OCI-LY7 (cell line): ENCODE results near the gene RAB8A. TPM values are rescaled to one million over a fixed set of nuclear protein-coding genes. Genes with fewer than 3 reads are reported as not detected.
A peak's percentile ranks its signal among the peaks of the same experiment; 100 is the strongest.

Experiments used
- Bru-seq: library from RNA; stranded (reverse); fragments of 400-500 nt; gene quantifications from one replicate; lab custom pipeline; 2021; lab: Mats Ljungman, UMichigan
- BruChase-seq, 2 experiments: library from RNA; stranded (reverse); fragments of 400-500 nt; gene quantifications; one replicate each; lab custom pipeline; 2021; lab: Mats Ljungman, UMichigan
- BruUV-seq: library from RNA; stranded (reverse); fragments of 400-500 nt; replicated peaks from 2 replicates; lab custom pipeline; 2021; lab: Mats Ljungman, UMichigan
- CTCF ChIA-PET: fragments of 300-600 bp; sonication (Branson Sonifier 250); formaldehyde crosslinking; loops from one replicate; lab custom pipeline; 2022; ENCODE audit warnings: antibody characterized with exemption; ENCODE audit not compliant: unreplicated experiment; lab: Charles Lee
- POLR2A ChIA-PET: fragments of 300-600 bp; sonication (Branson Sonifier 250); formaldehyde crosslinking; loops from one replicate; lab custom pipeline; 2022; ENCODE audit warnings: antibody characterized with exemption; lab: Charles Lee
- DNase-seq: peaks from one replicate; pipeline ENCODE4 v3.0.0-alpha.2; 2015; ENCODE audit warnings: low spot score
- H2AFZ ChIP-seq: fragments of 200-600 bp; sonication (generic), shearing (Covaris generic); 2 replicates; pipeline ENCODE4 v1.6.1; 2014; ENCODE audit warnings: mild to moderate bottlenecking, antibody characterized with exemption, low read length, moderate library complexity
- H3K27ac ChIP-seq: fragments of 200-600 bp; sonication (generic); 2 replicates; pipeline ENCODE4 v1.5.1; 2014; ENCODE audit warnings: mixed run types, low read depth, mild to moderate bottlenecking, moderate library complexity, low read length, inconsistent platforms; ENCODE audit not compliant: poor library complexity, severe bottlenecking
- H3K36me3 ChIP-seq: fragments of 200-600 bp; sonication (generic); 2 replicates; pipeline ENCODE4 v1.6.1; 2014; ENCODE audit warnings: mild to moderate bottlenecking, antibody characterized with exemption, low read length, moderate library complexity, mixed read lengths; ENCODE audit not compliant: insufficient read depth
- H3K4me1 ChIP-seq: fragments of 200-600 bp; sonication (generic); 2 replicates; pipeline ENCODE4 v1.5.1; 2014; ENCODE audit warnings: mild to moderate bottlenecking, low read length; ENCODE audit not compliant: insufficient read depth, poor library complexity, severe bottlenecking
- H3K4me2 ChIP-seq: fragments of 200-600 bp; sonication (generic); 2 replicates; pipeline ENCODE4 v1.6.1; 2014; ENCODE audit warnings: mild to moderate bottlenecking, low read length
- H3K4me3 ChIP-seq: fragments of 200-600 bp; sonication (generic); 2 replicates; pipeline ENCODE4 v1.5.1; 2014; ENCODE audit warnings: mild to moderate bottlenecking, low read depth, low read length; ENCODE audit not compliant: poor library complexity, severe bottlenecking
- H3K79me2 ChIP-seq: fragments of 200-600 bp; sonication (generic); 2 replicates; pipeline ENCODE4 v1.6.1; 2016; ENCODE audit warnings: low read depth, mild to moderate bottlenecking, low read length, moderate library complexity, mixed read lengths; ENCODE audit not compliant: insufficient read depth
- H3K9me2 ChIP-seq: fragments of 200-600 bp; sonication (generic); 2 replicates; pipeline ENCODE4 v1.6.1; 2016; ENCODE audit warnings: mild to moderate bottlenecking, low read length, mixed read lengths; ENCODE audit not compliant: insufficient read depth
- H3K9me3 ChIP-seq: fragments of 200-600 bp; sonication (generic); 2 replicates; pipeline ENCODE4 v1.6.1; 2014; ENCODE audit warnings: mild to moderate bottlenecking, mixed run types, low read length, mixed read lengths
- H4K20me1 ChIP-seq: fragments of 200-600 bp; sonication (generic); 2 replicates; pipeline ENCODE4 v1.6.1; 2014; ENCODE audit warnings: mild to moderate bottlenecking, antibody characterized with exemption, low read length, moderate library complexity, mixed read lengths; ENCODE audit not compliant: insufficient read depth
- CTCF ChIP-seq: fragments of 200-600 bp; sonication (generic); conservative IDR thresholded peaks from 2 replicates; pipeline ENCODE4 v1.5.1; 2014; ENCODE audit warnings: mild to moderate bottlenecking, antibody characterized with exemption, low read length, moderate library complexity, mixed read lengths
- EZH2phosphoT487 ChIP-seq: fragments of 200-600 bp; sonication (generic); IDR thresholded peaks from 2 replicates; pipeline ENCODE4 v1.6.1; 2018; ENCODE audit warnings: low read depth, borderline replicate concordance, mild to moderate bottlenecking, mixed run types, antibody characterized with exemption, low read length, moderate library complexity, mixed read lengths
- intact Hi-C: fragments of 100-400 bp; cut with micrococcal nuclease; formaldehyde crosslinking; loops from one replicate; pipeline ENCODE4 v1.10.0; 2022; ENCODE audit not compliant: unreplicated experiment
- long read RNA-seq: library from polyadenylated mRNA; stranded (forward); transcript quantifications from one replicate; pipeline ENCODE4 v2.0.0, GENCODE V29; 2022
- total RNA-seq, 2 experiments: library from RNA; depleted of rRNA in 1 of 2; stranded (reverse); fragments of >200 nt in 1 of 2; shearing (Covaris generic) in 1 of 2; gene quantifications; 2 replicates each; pipeline ENCODE4 v1.2.3, GENCODE V29; 2014 to 2022

The RAB8A gene
- total RNA-seq (2014; rRNA removed; shearing (Covaris generic)) (64.9 and 69.1 TPM in 2 replicates), total RNA-seq (2022) (124 and 138 TPM in 2 replicates), Bru-seq, nascent RNA (percentile 74 among the genes with signal in this experiment), BruChase-seq, experiment 1, labeled RNA remaining after a 6-hour chase (percentile 84 among the genes with signal in this experiment), BruChase-seq, experiment 2, labeled RNA remaining after a 2-hour chase (percentile 88 among the genes with signal in this experiment)
- long read RNA-seq, transcript RAB8A-201 (8 exons, 2,827 nt) = major isoform, 418 of 439 reads
- long read RNA-seq, partial matches to known transcripts = 13 of 439 reads
- long read RNA-seq, other reads (novel, unspliced or antisense) = 6 of 439 reads

- DNase-seq = peak; percentile 99
- Histone ChIP-seq H3K4me3 (peak within 1 kb of the TSS; percentile 96), H3K79me2 (peaks cover 45% of the 10 kb centered on the region), H2AFZ (peak within 1 kb of the TSS; percentile 51; the same call in 1 of the 2 replicates), H4K20me1 (peaks cover 7% of the 10 kb centered on the region; the same call in 1 of the 2 replicates), H3K9me3 (no peaks in the 10 kb centered on the region), H3K27ac (peak within 1 kb of the TSS; percentile 63), H3K4me2 (peak within 1 kb of the TSS; percentile 98), H3K36me3 (peaks cover 24% of the 10 kb centered on the region; the same call in 1 of the 2 replicates), H3K4me1 (peaks cover 50% of the 10 kb centered on the region), H3K9me2 (no peaks in the 10 kb centered on the region)
- no TSS peak for BruUV-seq
- ChIA-PET POLR2A (interaction anchor here (0.6 to 1.6 kb wide), 6 partner anchors 33 to 143 kb away, joined by 3 to 5 read pairs (median 3); partner anchors contain the start of genes FAM32A and TPM4), CTCF (interaction anchor here (0.6 kb wide), 1 partner anchor 66 kb away, joined by 3 read pairs; no protein-coding TSS in a partner anchor)
- intact Hi-C loops = loop anchor here (1.0 to 2.0 kb wide), 4 partner anchors 33 to 275 kb away; partner anchors contain the start of gene FAM32A
- TF ChIP-seq EZH2phosphoT487 = no peak
- TF ChIP-seq CTCF = peak; percentile 81
Measured at GRCh38 chr19:16111160-16111908, at the start of gene RAB8A. Gene RAB8A (plus strand): TSS chr19:16111889. CDS start chr19:16111902, 13 bp downstream.

DNA sequence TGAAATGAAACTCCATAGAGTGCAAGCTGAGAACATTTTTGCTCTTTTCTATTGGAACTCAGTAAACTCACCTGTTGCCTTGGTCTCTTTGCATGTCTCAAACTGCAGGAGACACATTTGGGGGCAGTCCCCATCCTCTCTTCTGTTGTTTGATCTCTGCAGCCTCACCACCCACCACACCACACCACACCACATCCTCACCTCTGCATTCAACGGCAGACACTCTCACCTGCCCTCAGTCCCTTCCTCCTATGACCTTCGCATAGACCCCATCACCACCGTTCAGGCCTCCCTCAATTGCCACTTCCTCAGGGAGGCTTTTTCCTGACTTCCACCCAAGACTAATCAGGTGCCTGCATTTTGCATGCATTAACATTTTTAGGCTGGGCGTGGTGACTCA is 49.7 kb upstream of the RAB8A start:
- H3K4me3 ChIP-seq = no peak overlapping the region
- CTCF ChIA-PET = interaction anchor here (0.7 kb wide), 1 partner anchor 9 kb away, joined by 3 read pairs; no protein-coding TSS in a partner anchor
- H3K4me1 ChIP-seq = peaks cover 3% of the 10 kb centered on the region
- POLR2A ChIA-PET = no interaction called here
- H3K27ac ChIP-seq = no peak overlapping the region
- no peaks in the 10 kb centered on the region for H3K36me3 ChIP-seq
- no TSS peak for BruUV-seq
- H3K9me2 ChIP-seq = no peaks in the 10 kb centered on the region
- peaks cover 5% of the 10 kb centered on the region; the same call in 1 of the 2 replicates for H3K9me3 ChIP-seq
- no peak overlapping the region for H2AFZ ChIP-seq
- intact Hi-C loops = no loop called here
- TF ChIP-seq CTCF = no peak
- TF ChIP-seq EZH2phosphoT487 = no peak
- no peaks in the 10 kb centered on the region for H4K20me1 ChIP-seq
- DNase-seq = no peak
- H3K79me2 ChIP-seq = no peaks in the 10 kb centered on the region
- no peak overlapping the region for H3K4me2 ChIP-seq
